Measurements from ENCODE around the gene VHLL. TPM values are rescaled to one million over a fixed set of nuclear protein-coding genes. Genes with fewer than 3 reads are reported as not detected.
A peak's percentile ranks its signal among the peaks of the same experiment; 100 is the strongest.

The VHLL gene
- total and polyA plus RNA-seq, 2 of the 13 experiments (the other 11 are each of a cell fraction or from before 2014, with no cell fraction given): 0.24 TPM; not detected in 1

DNA sequence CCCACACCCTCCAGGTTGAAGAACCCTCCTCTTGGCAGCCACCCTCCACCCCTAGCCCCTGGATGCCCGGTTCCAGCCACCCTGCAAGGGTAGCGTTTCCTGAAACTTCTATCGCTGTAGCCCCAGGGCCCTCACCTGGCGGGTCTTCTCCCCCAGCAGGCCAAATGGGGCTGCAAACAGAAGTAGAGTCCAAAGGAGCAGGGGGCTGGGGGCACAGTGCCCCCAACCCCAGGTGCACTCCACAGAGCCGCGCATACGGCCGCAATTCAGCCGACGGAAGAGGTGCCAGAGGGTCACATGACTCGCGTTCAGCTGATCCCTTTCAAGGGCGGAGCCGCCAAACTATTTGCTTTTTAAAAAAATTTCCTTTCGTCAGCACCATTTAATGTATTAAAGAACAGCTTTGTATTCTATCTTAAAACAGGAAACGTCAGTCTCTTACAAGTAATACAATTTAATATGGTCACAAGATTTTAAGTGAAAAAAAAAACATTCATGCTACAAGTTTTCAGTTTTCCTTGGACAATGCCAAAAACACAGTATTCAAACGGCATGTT, 3.6 kb downstream of the VHLL start, which contains the start of gene GLMP:
GLMP (minus strand) TSS at position 289 of the 557 bp plus-strand sequence; CDS start at position 255, 34 bp downstream.
- peak within 1 kb of the TSS; percentile 80 for H3K9ac ChIP-seq (ENCODE audit: insufficient read depth, low read depth, low read length)
- no TSS peak for BruUV-seq (replicated peaks)
- WGBS (ENCODE audit: low lambda C conversion rate): under 1% methylated on average over 15 of the region's 17 CpGs
- H2AFZ ChIP-seq (ENCODE audit: low read length): peak within 1 kb of the TSS; percentile 98
- in situ Hi-C loops (cut with HindIII; ENCODE audit: extremely low pct_ligation_motif_present, low pct_unique_long_range_greater_than_20kb) (no loop called here), intact Hi-C loops (cut with micrococcal nuclease; ENCODE audit: unreplicated experiment) (loop anchor here (5.0 kb wide), 1 partner anchor 353 kb away; the partner anchor contains the start of gene RXFP4)
- H4K20me1 ChIP-seq (ENCODE audit: insufficient read depth, low read length): no peaks in the 10 kb centered on the region
- ATAC-seq (peak; percentile 5; the same call in 1 of the 3 replicates), FAIRE-seq (peak; percentile 71), DNase-seq (ENCODE audit: low spot score) (peak; percentile 52)
- H3K4me1 ChIP-seq (ENCODE audit: insufficient read depth, low read length): peaks cover 44% of the 10 kb centered on the region
- CTCF ChIA-PET (ENCODE audit: low intra/inter-chr PET ratio, low total read pairs): no interaction called here
- peaks cover 0 to 4% of the 10 kb centered on the region in 2 experiments; a peak in 2 of 5 replicates for H3K36me3 ChIP-seq (replicated peaks in 1 of 2; ENCODE audit: control insufficient read depth in 1 of 2, insufficient read depth in 2 of 2, low read length in 2 of 2)
- H3K4me3 ChIP-seq (replicated peaks in 1 of 3; ENCODE audit: insufficient read depth in 1 of 3, low read depth in 2 of 3, low read length in 3 of 3): peak within 1 kb of the TSS; percentile 73 to 91 (median 76)
- peak within 1 kb of the TSS; percentile 77 for H3K4me2 ChIP-seq (ENCODE audit: low read depth, low read length)
- no peaks in the 10 kb centered on the region for H3K9me3 ChIP-seq (ENCODE audit: low read length)
- POLR2A ChIA-PET: interaction anchor here (1.1 to 9.2 kb wide), 3 partner anchors 12 to 77 kb away, joined by 3 to 115 read pairs (median 7); partner anchors contain the start of genes SMG5 and TMEM79
- peaks cover 8% of the 10 kb centered on the region for H3K79me2 ChIP-seq (ENCODE audit: insufficient read depth, low read length)
- peak within 1 kb of the TSS; percentile 60 for H3K27ac ChIP-seq (ENCODE audit: extremely low read length, insufficient read depth, low read length)
- H3K27me3 ChIP-seq (ENCODE audit: control insufficient read depth in 1 of 2, insufficient read depth in 2 of 2, low read length in 2 of 2): no peaks in the 10 kb centered on the region
- TF ChIP-seq ZNF136 (CRISPR knock-in tag; IDR thresholded peaks at IDR 0.05; ENCODE audit: low read depth) (no peak), ZFX (CRISPR knock-in tag; IDR thresholded peaks at IDR 0.05; ENCODE audit: low read depth) (0 out of 2 replicates have a peak, but pooled peaks have one; percentile 22), NAIF1 (CRISPR knock-in tag; IDR thresholded peaks at IDR 0.05; ENCODE audit: borderline replicate concordance) (0 out of 2 replicates have a peak, but pooled peaks have one; percentile 30), ZNF234 (CRISPR knock-in tag; conservative IDR thresholded peaks at IDR 0.05) (no peak), ZFP90 (CRISPR knock-in tag; IDR thresholded peaks at IDR 0.05; ENCODE audit: borderline replicate concordance) (0 out of 2 replicates have a peak, but pooled peaks have one; percentile 28), TAF1 (CRISPR knock-in tag; IDR thresholded peaks at IDR 0.05) (peak; percentile 66), ARID2 (CRISPR knock-in tag; IDR thresholded peaks at IDR 0.05; ENCODE audit: borderline replicate concordance) (no peak), REL (CRISPR knock-in tag; conservative IDR thresholded peaks at IDR 0.05) (no peak)
- TF ChIP-seq, protein P1, sequence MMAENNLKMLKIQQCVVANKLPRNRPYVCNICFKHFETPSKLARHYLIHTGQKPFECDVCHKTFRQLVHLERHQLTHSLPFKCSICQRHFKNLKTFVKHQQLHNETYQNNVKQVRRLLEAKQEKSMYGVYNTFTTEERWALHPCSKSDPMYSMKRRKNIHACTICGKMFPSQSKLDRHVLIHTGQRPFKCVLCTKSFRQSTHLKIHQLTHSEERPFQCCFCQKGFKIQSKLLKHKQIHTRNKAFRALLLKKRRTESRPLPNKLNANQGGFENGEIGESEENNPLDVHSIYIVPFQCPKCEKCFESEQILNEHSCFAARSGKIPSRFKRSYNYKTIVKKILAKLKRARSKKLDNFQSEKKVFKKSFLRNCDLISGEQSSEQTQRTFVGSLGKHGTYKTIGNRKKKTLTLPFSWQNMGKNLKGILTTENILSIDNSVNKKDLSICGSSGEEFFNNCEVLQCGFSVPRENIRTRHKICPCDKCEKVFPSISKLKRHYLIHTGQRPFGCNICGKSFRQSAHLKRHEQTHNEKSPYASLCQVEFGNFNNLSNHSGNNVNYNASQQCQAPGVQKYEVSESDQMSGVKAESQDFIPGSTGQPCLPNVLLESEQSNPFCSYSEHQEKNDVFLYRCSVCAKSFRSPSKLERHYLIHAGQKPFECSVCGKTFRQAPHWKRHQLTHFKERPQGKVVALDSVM (CRISPR knock-in tag; IDR thresholded peaks at IDR 0.05): peak; percentile 13; the same call in 1 of the 2 replicates
- TF ChIP-seq, protein P2, sequence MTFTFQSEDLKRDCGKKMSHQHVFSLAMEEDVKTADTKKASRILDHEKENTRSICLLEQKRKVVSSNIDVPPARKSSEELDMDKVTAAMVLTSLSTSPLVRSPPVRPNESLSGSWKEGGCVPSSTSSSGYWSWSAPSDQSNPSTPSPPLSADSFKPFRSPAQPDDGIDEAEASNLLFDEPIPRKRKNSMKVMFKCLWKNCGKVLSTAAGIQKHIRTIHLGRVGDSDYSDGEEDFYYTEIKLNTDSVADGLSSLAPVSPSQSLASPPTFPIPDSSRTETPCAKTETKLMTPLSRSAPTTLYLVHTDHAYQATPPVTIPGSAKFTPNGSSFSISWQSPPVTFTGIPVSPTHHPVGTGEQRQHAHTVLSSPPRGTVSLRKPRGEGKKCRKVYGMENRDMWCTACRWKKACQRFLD (CRISPR knock-in tag; IDR thresholded peaks at IDR 0.05; ENCODE audit: borderline replicate concordance): peak; percentile 39; the same call in 1 of the 2 replicates
- TF ChIP-seq, protein P3, sequence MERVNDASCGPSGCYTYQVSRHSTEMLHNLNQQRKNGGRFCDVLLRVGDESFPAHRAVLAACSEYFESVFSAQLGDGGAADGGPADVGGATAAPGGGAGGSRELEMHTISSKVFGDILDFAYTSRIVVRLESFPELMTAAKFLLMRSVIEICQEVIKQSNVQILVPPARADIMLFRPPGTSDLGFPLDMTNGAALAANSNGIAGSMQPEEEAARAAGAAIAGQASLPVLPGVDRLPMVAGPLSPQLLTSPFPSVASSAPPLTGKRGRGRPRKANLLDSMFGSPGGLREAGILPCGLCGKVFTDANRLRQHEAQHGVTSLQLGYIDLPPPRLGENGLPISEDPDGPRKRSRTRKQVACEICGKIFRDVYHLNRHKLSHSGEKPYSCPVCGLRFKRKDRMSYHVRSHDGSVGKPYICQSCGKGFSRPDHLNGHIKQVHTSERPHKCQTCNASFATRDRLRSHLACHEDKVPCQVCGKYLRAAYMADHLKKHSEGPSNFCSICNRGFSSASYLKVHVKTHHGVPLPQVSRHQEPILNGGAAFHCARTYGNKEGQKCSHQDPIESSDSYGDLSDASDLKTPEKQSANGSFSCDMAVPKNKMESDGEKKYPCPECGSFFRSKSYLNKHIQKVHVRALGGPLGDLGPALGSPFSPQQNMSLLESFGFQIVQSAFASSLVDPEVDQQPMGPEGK (CRISPR knock-in tag; IDR thresholded peaks at IDR 0.05): 0 out of 2 replicates have a peak, but pooled peaks have one; percentile 34
- TF ChIP-seq, protein P4, sequence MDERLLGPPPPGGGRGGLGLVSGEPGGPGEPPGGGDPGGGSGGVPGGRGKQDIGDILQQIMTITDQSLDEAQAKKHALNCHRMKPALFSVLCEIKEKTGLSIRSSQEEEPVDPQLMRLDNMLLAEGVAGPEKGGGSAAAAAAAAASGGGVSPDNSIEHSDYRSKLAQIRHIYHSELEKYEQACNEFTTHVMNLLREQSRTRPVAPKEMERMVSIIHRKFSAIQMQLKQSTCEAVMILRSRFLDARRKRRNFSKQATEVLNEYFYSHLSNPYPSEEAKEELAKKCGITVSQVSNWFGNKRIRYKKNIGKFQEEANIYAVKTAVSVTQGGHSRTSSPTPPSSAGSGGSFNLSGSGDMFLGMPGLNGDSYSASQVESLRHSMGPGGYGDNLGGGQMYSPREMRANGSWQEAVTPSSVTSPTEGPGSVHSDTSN (CRISPR knock-in tag; IDR thresholded peaks at IDR 0.05): no peak
